Neural cell (in vitro differentiated cells): ENCODE data around the gene GSG1. TPM values are rescaled to one million over a fixed set of nuclear protein-coding genes. Genes with fewer than 3 reads are reported as not detected.

Experiments used
- H2AFZ ChIP-seq: fragments of 200-600, 300-800 bp; sonication (generic), shearing (Covaris generic); 2 replicates; pipeline ENCODE4 v1.6.0; 2014; ENCODE audit warnings: low read depth, mild to moderate bottlenecking, antibody characterized with exemption, low read length, moderate library complexity
- H3F3A ChIP-seq: fragments of 200-600 bp; shearing (Covaris generic); 2 replicates; pipeline ENCODE4 v1.6.1; 2016; ENCODE audit warnings: mild to moderate bottlenecking, moderate library complexity, mixed read lengths, antibody characterized with exemption, low read length; ENCODE audit not compliant: insufficient read depth, poor library complexity, severe bottlenecking
- H3K27ac ChIP-seq: fragments of 200-600, 300-800 bp; sonication (generic), shearing (Covaris generic); 2 replicates; pipeline ENCODE4 v1.5.1; 2014; ENCODE audit warnings: mild to moderate bottlenecking, low read length, moderate library complexity
- H3K27me3 ChIP-seq: fragments of 300-800, 200-600 bp; sonication (generic), shearing (Covaris generic); 2 replicates; pipeline ENCODE4 v1.6.0; 2014; ENCODE audit warnings: mild to moderate bottlenecking, low read depth, low read length, moderate library complexity; ENCODE audit not compliant: insufficient read depth
- H3K36me3 ChIP-seq: fragments of 300-800, 200-600 bp; sonication (generic), shearing (Covaris generic); 2 replicates; pipeline ENCODE4 v1.5.1; 2014; ENCODE audit warnings: mild to moderate bottlenecking, antibody characterized with exemption, low read length, moderate library complexity; ENCODE audit not compliant: insufficient read depth
- H3K4me2 ChIP-seq: fragments of 300-800, 200-600 bp; sonication (generic), shearing (Covaris generic); 2 replicates; pipeline ENCODE4 v1.6.0; 2014; ENCODE audit warnings: mild to moderate bottlenecking, low read length
- H3K4me3 ChIP-seq: fragments of 300-800, 200-600 bp; sonication (generic), shearing (Covaris generic); 2 replicates; pipeline ENCODE4 v1.5.1; 2014; ENCODE audit warnings: mild to moderate bottlenecking, low read length, moderate library complexity
- H3K79me2 ChIP-seq: fragments of 200-600 bp; shearing (Covaris generic); replicated peaks from 2 replicates; pipeline ENCODE4 v1.6.0; 2014; ENCODE audit warnings: mild to moderate bottlenecking, low read length, moderate library complexity; ENCODE audit not compliant: insufficient read depth
- H3K9ac ChIP-seq: fragments of 300-800, 200-600 bp; sonication (generic), shearing (Covaris generic); 2 replicates; pipeline ENCODE4 v1.6.1; 2016; ENCODE audit warnings: mild to moderate bottlenecking, low read length, mixed read lengths
- H3K9me2 ChIP-seq: fragments of 200-600 bp; shearing (Covaris generic); 2 replicates; pipeline ENCODE4 v1.6.1; 2016; ENCODE audit warnings: mild to moderate bottlenecking, low read length, mixed read lengths; ENCODE audit not compliant: insufficient read depth
- H3K9me3 ChIP-seq: fragments of 200-600, 300-800 bp; sonication (generic), shearing (Covaris generic); 2 replicates; pipeline ENCODE4 v1.6.1; 2016; ENCODE audit warnings: mild to moderate bottlenecking, mixed run types, low read length, moderate library complexity, mixed read lengths
- H4K20me1 ChIP-seq: fragments of 200-600 bp; shearing (Covaris generic); 2 replicates; pipeline ENCODE4 v1.6.1; 2016; ENCODE audit warnings: mild to moderate bottlenecking, mixed run types; ENCODE audit not compliant: insufficient read depth
- EZH2 ChIP-seq: fragments of 200-600, 300-800 bp; shearing (Covaris generic), sonication (generic); IDR thresholded peaks from 2 replicates; pipeline ENCODE4 v1.6.1; 2014; ENCODE audit warnings: antibody characterized with exemption, low read length, borderline replicate concordance, mild to moderate bottlenecking; ENCODE audit not compliant: insufficient read depth, poor library complexity, severe bottlenecking
- TAF1 ChIP-seq: IDR thresholded peaks from 2 replicates; pipeline ENCODE4 v1.6.1; 2012; ENCODE audit warnings: low read depth
- polyA plus RNA-seq: library from polyadenylated mRNA; depleted of rRNA; stranded (reverse); fragments of >200 nt; gene quantifications from 2 replicates; pipeline ENCODE4 v1.2.3, GENCODE V29; 2014
- TF ChIP-seq, protein P1 (sequence below): fragments of 450-650 bp; IDR thresholded peaks from 2 replicates; pipeline ENCODE4 v1.5.1; 2014; ENCODE audit warnings: antibody characterized with exemption, mild to moderate bottlenecking, moderate library complexity; ENCODE audit not compliant: poor library complexity, severe bottlenecking
- TF ChIP-seq, protein P2 (sequence below): IDR thresholded peaks from 2 replicates; pipeline ENCODE4 v1.6.1; 2012; ENCODE audit warnings: borderline replicate concordance

GSG1 gene
- polyA plus RNA-seq, 1 donor from 2014 or later: 0.17 TPM

DNA sequence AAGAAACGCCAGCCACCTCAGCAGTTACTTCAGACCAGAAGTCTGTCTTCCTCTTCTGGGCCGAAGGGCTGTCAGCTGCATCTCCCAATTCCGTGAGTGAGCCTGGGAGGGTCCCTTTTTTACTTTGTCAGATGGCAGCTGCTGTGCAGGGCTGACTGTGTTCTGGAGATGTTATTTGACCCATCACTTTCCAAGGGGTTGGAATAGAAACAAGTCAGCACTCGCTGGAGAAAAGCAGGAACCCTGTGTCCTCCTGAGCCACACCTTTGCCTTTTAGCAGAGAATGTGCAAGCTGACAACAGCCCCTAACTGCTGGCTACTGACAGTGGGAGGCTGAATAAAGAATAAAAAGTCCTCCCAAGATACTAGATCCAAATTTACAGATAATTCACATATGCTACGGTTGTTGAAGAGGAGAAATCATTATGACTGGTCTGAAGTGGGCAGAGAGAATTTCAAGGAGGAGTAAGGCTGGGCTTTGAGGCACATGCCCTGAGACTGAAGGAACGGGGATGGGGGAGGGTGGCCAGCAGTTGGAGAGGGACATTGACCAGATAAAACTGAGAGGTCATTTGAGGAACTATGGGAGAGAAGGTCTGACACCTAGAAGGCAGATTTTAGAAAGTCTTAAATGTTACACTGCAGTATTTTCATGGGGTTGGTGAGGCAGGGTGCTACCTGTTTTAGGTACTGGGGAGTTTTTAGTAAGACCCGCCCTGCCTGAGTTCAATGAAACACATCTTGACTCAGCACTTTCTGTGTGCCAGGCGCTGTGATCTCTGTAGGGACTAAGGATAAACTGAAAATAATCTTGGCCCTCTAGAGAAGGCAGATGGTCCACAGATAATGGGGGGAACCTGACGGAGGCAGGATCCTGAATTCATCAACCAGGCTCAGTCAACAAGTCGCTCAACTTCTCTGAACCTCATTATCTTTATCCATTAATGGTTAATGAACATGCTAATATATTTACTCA, 31.9 kb downstream of the GSG1 start:
- Histone ChIP-seq H4K20me1 (no peaks in the 10 kb centered on the region), H3K27me3 (no peaks in the 10 kb centered on the region), H3K4me3 (no peak overlapping the region), H3K9ac (no peak overlapping the region), H2AFZ (no peak overlapping the region), H3K9me2 (no peaks in the 10 kb centered on the region), H3K4me2 (no peak overlapping the region), H3K79me2 (no peaks in the 10 kb centered on the region), H3F3A (no peaks in the 10 kb centered on the region), H3K9me3 (no peaks in the 10 kb centered on the region), H3K27ac (no peak overlapping the region), H3K36me3 (peaks cover 11% of the 10 kb centered on the region)
- TF ChIP-seq, protein P1, sequence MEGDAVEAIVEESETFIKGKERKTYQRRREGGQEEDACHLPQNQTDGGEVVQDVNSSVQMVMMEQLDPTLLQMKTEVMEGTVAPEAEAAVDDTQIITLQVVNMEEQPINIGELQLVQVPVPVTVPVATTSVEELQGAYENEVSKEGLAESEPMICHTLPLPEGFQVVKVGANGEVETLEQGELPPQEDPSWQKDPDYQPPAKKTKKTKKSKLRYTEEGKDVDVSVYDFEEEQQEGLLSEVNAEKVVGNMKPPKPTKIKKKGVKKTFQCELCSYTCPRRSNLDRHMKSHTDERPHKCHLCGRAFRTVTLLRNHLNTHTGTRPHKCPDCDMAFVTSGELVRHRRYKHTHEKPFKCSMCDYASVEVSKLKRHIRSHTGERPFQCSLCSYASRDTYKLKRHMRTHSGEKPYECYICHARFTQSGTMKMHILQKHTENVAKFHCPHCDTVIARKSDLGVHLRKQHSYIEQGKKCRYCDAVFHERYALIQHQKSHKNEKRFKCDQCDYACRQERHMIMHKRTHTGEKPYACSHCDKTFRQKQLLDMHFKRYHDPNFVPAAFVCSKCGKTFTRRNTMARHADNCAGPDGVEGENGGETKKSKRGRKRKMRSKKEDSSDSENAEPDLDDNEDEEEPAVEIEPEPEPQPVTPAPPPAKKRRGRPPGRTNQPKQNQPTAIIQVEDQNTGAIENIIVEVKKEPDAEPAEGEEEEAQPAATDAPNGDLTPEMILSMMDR: no peak
- TF ChIP-seq, protein P2, sequence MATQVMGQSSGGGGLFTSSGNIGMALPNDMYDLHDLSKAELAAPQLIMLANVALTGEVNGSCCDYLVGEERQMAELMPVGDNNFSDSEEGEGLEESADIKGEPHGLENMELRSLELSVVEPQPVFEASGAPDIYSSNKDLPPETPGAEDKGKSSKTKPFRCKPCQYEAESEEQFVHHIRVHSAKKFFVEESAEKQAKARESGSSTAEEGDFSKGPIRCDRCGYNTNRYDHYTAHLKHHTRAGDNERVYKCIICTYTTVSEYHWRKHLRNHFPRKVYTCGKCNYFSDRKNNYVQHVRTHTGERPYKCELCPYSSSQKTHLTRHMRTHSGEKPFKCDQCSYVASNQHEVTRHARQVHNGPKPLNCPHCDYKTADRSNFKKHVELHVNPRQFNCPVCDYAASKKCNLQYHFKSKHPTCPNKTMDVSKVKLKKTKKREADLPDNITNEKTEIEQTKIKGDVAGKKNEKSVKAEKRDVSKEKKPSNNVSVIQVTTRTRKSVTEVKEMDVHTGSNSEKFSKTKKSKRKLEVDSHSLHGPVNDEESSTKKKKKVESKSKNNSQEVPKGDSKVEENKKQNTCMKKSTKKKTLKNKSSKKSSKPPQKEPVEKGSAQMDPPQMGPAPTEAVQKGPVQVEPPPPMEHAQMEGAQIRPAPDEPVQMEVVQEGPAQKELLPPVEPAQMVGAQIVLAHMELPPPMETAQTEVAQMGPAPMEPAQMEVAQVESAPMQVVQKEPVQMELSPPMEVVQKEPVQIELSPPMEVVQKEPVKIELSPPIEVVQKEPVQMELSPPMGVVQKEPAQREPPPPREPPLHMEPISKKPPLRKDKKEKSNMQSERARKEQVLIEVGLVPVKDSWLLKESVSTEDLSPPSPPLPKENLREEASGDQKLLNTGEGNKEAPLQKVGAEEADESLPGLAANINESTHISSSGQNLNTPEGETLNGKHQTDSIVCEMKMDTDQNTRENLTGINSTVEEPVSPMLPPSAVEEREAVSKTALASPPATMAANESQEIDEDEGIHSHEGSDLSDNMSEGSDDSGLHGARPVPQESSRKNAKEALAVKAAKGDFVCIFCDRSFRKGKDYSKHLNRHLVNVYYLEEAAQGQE: no peak
- TF ChIP-seq TAF1: no peak

DNA sequence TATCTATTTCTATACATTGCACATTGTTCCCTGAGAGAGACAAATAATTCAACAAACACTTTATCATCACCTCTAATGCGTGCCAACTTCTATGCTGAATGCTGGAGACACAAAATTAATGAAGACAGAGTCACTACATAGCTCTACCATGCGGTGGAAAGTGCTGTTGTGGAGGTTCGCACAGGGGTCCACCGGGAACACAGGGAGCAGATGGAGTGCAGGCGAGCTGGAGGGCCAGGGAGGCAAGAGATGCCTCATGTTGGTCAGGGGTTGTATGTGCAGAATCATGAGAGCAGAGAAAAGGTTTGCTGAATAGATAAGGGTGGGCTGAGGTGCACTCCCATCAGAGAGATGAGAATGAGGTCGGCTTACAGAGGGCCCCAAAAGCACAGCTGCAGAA, 34.1 kb downstream of the GSG1 start:
- Histone ChIP-seq H3K9ac (no peak overlapping the region), H4K20me1 (no peaks in the 10 kb centered on the region), H3K4me2 (no peak overlapping the region), H3K27ac (no peak overlapping the region), H3K27me3 (no peaks in the 10 kb centered on the region), H3K79me2 (no peaks in the 10 kb centered on the region), H3F3A (no peaks in the 10 kb centered on the region), H3K9me2 (no peaks in the 10 kb centered on the region), H3K36me3 (peaks cover 5% of the 10 kb centered on the region), H2AFZ (no peak overlapping the region), H3K4me3 (no peak overlapping the region), H3K9me3 (no peaks in the 10 kb centered on the region)
- TF ChIP-seq TAF1 (no peak), EZH2 (no peak)
- TF ChIP-seq, protein P1: no peak
